Ovary (tissue), 9 donors: Measurements from ENCODE around the gene NINJ1. TPM values are rescaled to one million over a fixed set of nuclear protein-coding genes. Genes with fewer than 3 reads are reported as not detected.

Source experiments
- DNase-seq, 5 donors: peaks; one replicate each; pipeline ENCODE4 v3.0.0-alpha.2; 2019 to 2020
- H3K27ac ChIP-seq, 2 donors: fragments of 200-600 bp; one replicate each; pipeline versions ENCODE4 v1.5.1 to v1.8.0; 2019 to 2022
- H3K27me3 ChIP-seq: fragments of 200-600 bp; one replicate; pipeline ENCODE4 v1.8.0; 2022
- H3K36me3 ChIP-seq: fragments of 200-600 bp; sonication (generic); one replicate; pipeline ENCODE4 v1.5.1; 2019
- H3K4me1 ChIP-seq: one replicate; pipeline ENCODE4 v1.8.1; 2013; ENCODE audit warnings: mild to moderate bottlenecking, moderate library complexity; ENCODE audit not compliant: insufficient read depth
- H3K4me3 ChIP-seq: fragments of 200-600 bp; sonication (generic); one replicate; pipeline ENCODE4 v1.5.1; 2017
- H3K9me3 ChIP-seq, 2 donors: fragments of 200-600 bp in 1 of 2; sonication (generic) in 1 of 2; one replicate each; pipeline versions ENCODE4 v1.5.1 to v1.8.1; 2013 to 2019; ENCODE audit warnings: mild to moderate bottlenecking in 1 of 2, moderate library complexity in 1 of 2
- CTCF ChIP-seq, 3 donors: fragments of 450-650 bp in 2 of 3; fragments of 200-600 bp in 1 of 3; IDR thresholded peaks; one replicate each; pipeline versions ENCODE4 v1.5.1 to v1.8.0; 2016 to 2022; ENCODE audit warnings: antibody characterized with exemption in 3 of 3, mild to moderate bottlenecking in 1 of 3
- EP300 ChIP-seq: sonication (generic); formaldehyde crosslinking; IDR thresholded peaks from one replicate; pipeline ENCODE4 v1.6.1; 2017; ENCODE audit warnings: antibody characterized with exemption
- POLR2A ChIP-seq: fragments of 450-650 bp; IDR thresholded peaks from one replicate; pipeline ENCODE4 v1.6.1; 2017; ENCODE audit warnings: antibody characterized with exemption, mild to moderate bottlenecking, moderate library complexity
- WGBS, 3 donors: extraction: QIAGEN DNeasy Blood & Tissue Kit in 1 of 3; methylation state at CpG; one replicate each; pipeline versions ENCODE4 v1.1.5 to v1.1.7; 2013 to 2017; 5-methylcytosine and 5-hydroxymethylcytosine counted together
- intact Hi-C, 4 donors: fragments of 100-400 bp; cut with DNase I; formaldehyde crosslinking; loops; one replicate each; pipeline versions ENCODE4 v1.11.0 to v1.15.1; 2022 to 2023
- polyA plus RNA-seq, 2 donors: library from polyadenylated mRNA; stranded (reverse); fragments of 200-250 nt in 1 of 2; fragments of 350-450 nt in 1 of 2; fragmentation: Illumina TruSeq in 1 of 2; extraction: RNeasy Lipid Tissue Mini Kit (QIAGEN cat#74804) in 1 of 2; gene quantifications; one replicate each; pipeline ENCODE4 v1.2.3, GENCODE V29; 2013 to 2014
- total RNA-seq, 7 donors: library from RNA; depleted of rRNA in 2 of 7; stranded (reverse); fragments of >200 nt in 2 of 7; fragmentation: NEBNext Ultra II Directional in 3 of 7; extraction: Animal tissue kit (Norgen Biotek cat#: 25700) in 3 of 7; gene quantifications; one replicate each; pipeline versions ENCODE4 v1.1.0 to v1.2.4, GENCODE V29; 2016 to 2023
- donor health status: DM: no; HTN: no; CAD: no; lungs with moderate emphysema.
- donor health status: DM: no; HTN: no; CAD: no.
- donor health status: Bipolar disorder and iron deficiency.
- donor health status: DM: yes; HTN: yes; CAD: no.
- donor health status: DM: no; HTN: no; CAD: no.
- donor health status: DM: yes; HTN: yes; CAD: no.

The NINJ1 gene
- total and polyA plus RNA-seq, 9 donors = 7.5 to 75.2 (median 40.6) TPM

DNA sequence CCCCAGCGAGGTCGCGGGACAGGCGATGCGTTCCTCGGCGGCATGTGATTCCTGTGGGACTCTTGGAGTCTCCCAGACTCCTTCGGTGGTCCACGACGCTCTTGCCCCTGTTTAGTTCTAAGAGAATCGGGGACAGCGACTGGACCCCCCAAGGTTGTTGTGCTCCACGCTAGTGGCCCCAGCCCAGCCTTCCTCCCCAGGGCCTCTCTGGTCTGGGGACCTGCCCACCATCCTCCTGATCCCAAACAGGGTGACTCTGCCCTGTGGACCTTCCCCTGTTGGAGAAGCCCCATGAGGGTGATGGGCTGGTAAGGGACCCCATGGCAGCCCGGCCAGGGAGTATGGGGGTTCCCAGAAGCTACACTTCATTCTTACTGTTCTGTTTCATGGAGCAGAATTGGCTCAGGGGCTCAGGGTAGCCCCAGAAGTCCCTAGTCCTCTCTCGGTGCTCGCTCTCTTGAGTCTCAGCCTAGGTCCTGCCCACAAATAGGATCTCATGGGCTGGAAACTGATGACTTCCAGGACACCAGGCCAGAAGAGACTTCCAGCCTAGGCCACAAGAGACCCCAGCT, 37.2 kb downstream of the NINJ1 start:
- intact Hi-C loops = loop anchor here in 3 of 4 donors (5.0 to 10.0 kb wide), 5 partner anchors 35 to 358 kb away; partner anchors contain the start of genes FAM120A (in 1 of the 3), FAM120AOS (in 1 of the 3), NINJ1 (in 1 of the 3) and SUSD3 (in 1 of the 3)
- WGBS, 3 donors = 9 to 13% (median 9%) methylated on average over 16 of the region's 16 CpGs

GRCh38 chr9:93096131-93096802, 37.8 kb downstream of the NINJ1 start, which contains the start of gene CARD19:
Gene CARD19, plus strand, starts transcription at chr9:93096217. Its CDS starts 129 bp downstream, at chr9:93096346.
- intact Hi-C loops = loop anchor here in 3 of 4 donors (5.0 to 10.0 kb wide), 5 partner anchors 34 to 359 kb away; partner anchors contain the start of genes FAM120A (in 1 of the 3), FAM120AOS (in 1 of the 3), NINJ1 (in 1 of the 3) and SUSD3 (in 1 of the 3)
- no peaks in the 10 kb centered on the region for H3K36me3 ChIP-seq
- no peaks in the 10 kb centered on the region for H3K27me3 ChIP-seq
- H3K9me3 ChIP-seq = no peaks in the 10 kb centered on the region
- H3K27ac ChIP-seq = peak within 1 kb of the TSS; percentile 91 to 96
- peak in 2 of 5 donors; percentile 69 to 71 for DNase-seq
- peaks cover 23% of the 10 kb centered on the region for H3K4me1 ChIP-seq
- WGBS, 3 donors = 1 to 2% (median 2%) methylated on average over 40 to 65 of the region's 65 CpGs
- peak within 1 kb of the TSS; percentile 86 for H3K4me3 ChIP-seq
- no peak for TF ChIP-seq EP300
- TF ChIP-seq CTCF (IDR thresholded peaks at IDR 0.05) = peak in 1 of 3 donors; percentile 37
- TF ChIP-seq POLR2A = peak; percentile 97

More for the DNA sequence above, 37.2 kb downstream of the NINJ1 start:
- peaks cover 23% of the 10 kb centered on the region for H3K4me1 ChIP-seq
- no peaks in the 10 kb centered on the region for H3K9me3 ChIP-seq
- TF ChIP-seq POLR2A = no peak
- no peak for TF ChIP-seq EP300
- TF ChIP-seq CTCF (IDR thresholded peaks at IDR 0.05) = no peak
- H3K27me3 ChIP-seq = no peaks in the 10 kb centered on the region
- no peaks in the 10 kb centered on the region for H3K36me3 ChIP-seq
- DNase-seq = peak in 1 of 5 donors; percentile 63
- peak overlapping the region; percentile 79 to 94 for H3K27ac ChIP-seq
- H3K4me3 ChIP-seq = peak overlapping the region; percentile 86

- H3K36me3 ChIP-seq = no peaks in the 10 kb centered on the region
- no peaks in the 10 kb centered on the region for H3K9me3 ChIP-seq
- intact Hi-C loops = loop anchor here in 3 of 4 donors (5.0 to 10.0 kb wide), 5 partner anchors 33 to 359 kb away; partner anchors contain the start of genes FAM120A (in 1 of the 3), FAM120AOS (in 1 of the 3), NINJ1 (in 1 of the 3) and SUSD3 (in 1 of the 3)
- peak overlapping the region; percentile 46 for H3K4me3 ChIP-seq
- H3K27ac ChIP-seq = peak overlapping the region; percentile 91 to 96
- peak; percentile 100 for DNase-seq
- no peaks in the 10 kb centered on the region for H3K27me3 ChIP-seq
- peaks cover 23% of the 10 kb centered on the region for H3K4me1 ChIP-seq
- TF ChIP-seq POLR2A (peak; percentile 90), CTCF (IDR thresholded peaks at IDR 0.05) (no peak), EP300 (no peak)
- 3 to 7% (median 7%) methylated on average over 46 to 89 of the region's 95 CpGs for WGBS, 3 donors
These were observed 38.6 kb downstream of the NINJ1 start for GRCh38 chr9:93095205-93096130.
